Activated CD4-positive, alpha-beta T cell treated with anti-CD3 and anti-CD28 coated beads for 24 hours (primary cell): ENCODE results near the gene GABBR2.

ENCODE experiments used
- DNase-seq, 2 donors: peaks; one replicate each; pipeline ENCODE4 v3.0.0-alpha.2; 2020; ENCODE audit warnings: low read depth in 2 of 2

The GABBR2 gene

DNA sequence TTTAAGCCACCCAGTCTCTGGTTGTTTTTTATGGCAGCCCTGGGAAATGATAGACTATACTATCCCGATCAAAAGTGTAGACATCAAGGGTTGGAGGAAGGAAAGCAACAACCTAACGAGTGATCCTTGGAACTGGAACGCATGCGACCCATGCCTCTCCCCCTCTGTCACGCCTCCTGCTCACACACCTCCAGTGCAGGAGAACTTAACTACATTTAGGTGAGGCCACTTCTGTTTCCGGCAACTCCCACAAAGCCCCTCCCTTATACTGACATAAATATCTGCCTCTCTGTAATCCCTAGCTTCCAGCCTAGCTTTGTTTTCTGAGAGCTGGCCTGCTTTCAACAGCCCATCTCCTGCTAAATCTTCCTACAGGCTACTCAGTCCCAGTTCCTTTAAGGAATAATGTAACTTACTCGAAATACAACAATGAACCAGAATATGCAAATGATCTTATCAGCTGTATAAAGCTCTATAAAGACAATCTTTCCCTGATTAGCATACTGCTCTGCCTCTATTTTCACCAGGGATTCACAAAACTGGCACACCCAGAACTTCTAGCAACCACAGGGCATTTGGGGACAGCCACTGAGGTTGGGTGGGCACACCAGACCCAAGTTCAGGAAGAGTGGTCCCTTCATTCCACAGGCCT is 73.9 kb downstream of the GABBR2 start:
- no peak for DNase-seq

DNA sequence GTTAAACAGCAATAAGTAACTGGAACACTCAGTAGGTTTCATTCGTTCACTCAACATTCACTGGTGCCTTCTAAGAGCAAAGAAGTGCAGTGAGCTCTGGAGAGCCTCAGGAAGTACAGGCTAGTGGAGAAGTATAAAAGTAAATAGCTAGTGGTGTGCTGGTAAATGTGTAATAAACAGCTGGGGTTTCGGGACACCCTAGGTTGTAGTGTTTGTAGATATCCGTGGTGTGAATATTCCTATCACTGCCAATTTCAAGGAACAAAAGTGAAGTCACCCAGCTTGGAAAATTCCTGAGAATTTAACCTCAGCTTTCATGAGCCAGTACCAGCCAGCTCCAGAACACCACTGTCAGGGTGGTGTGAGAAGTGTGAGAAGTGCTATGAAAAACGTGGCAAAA is 75.9 kb downstream of the GABBR2 start:
- no peak for DNase-seq

DNA sequence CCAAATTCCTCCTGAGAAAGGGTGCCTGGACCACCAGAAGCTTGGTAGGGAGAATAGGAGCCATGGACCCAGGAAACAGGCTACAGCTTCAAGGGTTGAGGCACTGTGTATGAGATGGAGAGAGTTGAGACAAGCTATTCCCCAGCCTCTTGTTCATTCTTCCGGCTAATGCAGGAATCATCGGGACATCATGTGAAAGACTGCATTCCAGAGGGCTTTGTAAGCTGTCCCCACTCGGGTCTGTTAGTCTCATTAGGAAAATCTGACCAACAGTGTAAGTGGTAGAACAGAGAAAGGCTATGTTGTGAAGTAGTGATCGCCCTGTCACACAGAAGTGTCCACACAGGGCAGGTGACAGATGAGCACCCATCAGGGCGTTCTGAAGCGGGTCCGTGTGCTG is 81.4 kb downstream of the GABBR2 start:
- DNase-seq = no peak

DNA sequence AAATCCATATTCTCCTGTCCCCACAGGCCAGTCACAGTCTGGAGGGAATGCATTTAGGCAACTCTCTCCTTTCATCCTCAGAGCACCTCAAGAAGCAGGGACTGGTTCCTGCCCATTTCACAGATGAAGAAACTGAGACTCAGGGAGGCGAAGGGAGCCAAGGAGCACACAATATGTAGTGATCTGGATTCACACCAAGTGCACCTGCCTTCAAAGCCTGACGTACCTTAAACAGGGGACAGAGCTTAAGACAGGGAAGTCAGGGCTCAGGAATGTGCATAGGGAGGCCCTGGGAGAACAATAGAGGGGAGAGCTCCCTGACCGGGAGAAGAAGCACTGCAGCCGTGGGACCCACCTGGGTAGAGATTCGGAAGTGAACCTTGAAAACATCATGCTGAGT is 83.0 kb downstream of the GABBR2 start:
- no peak for DNase-seq

DNA sequence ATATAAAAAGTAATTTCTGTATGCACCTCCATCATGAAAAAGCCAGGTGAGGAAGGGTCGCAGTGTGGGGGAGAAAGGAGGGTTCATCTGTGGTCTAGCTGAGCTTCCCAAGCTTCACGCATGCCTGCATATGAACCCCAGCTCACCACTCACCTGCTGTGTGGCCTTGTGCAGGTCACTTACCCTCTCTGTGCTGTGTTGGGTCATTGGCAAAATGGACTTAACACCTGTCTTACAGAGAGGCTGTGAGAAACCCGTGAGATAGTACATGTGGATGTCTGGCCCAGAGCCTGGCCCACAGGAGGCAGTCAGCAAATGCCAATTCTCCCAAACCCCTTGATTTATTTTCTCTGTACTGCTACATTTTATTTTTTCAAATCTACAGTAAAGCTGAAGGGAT is 88.9 kb downstream of the GABBR2 start:
- DNase-seq = no peak

DNA sequence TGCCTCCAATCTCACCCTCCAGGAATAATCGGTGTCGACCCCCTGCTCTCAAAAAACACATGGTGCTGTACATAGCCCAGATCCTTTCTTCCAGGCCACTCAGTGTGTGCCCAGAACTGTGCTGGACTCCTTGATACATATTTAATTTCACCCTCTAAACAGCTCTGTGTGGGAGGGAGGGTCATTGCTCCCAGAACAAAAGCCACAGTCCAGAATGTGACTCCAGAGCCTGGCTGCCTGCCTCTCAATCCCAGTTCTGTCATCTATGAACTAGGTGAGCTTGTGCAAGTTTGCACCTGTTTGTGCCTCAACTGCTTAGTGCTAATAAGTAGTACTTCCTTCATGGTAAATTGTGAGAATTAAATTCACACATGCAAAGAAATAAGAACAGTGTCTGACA is 93.1 kb downstream of the GABBR2 start:
- no peak for DNase-seq

DNA sequence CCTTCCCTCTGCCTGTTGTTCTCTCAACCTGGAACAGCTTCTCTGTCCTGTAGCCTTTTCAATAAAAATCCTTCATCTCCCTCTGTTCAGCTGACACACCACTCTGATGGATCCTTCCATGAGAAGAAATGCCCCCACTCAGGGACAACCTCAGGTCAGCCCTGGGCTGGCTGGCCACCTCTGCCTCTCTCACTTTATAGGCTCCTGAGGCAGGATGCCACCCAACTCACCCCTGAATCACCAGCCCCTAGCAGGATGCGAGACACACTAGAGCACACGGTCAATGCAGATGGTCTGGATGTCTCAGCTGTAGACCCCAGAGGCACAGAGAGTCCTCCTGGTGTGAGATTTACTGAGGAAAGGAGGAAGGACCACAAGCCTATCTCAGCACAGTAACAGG is 93.8 kb downstream of the GABBR2 start:
- DNase-seq = no peak

DNA sequence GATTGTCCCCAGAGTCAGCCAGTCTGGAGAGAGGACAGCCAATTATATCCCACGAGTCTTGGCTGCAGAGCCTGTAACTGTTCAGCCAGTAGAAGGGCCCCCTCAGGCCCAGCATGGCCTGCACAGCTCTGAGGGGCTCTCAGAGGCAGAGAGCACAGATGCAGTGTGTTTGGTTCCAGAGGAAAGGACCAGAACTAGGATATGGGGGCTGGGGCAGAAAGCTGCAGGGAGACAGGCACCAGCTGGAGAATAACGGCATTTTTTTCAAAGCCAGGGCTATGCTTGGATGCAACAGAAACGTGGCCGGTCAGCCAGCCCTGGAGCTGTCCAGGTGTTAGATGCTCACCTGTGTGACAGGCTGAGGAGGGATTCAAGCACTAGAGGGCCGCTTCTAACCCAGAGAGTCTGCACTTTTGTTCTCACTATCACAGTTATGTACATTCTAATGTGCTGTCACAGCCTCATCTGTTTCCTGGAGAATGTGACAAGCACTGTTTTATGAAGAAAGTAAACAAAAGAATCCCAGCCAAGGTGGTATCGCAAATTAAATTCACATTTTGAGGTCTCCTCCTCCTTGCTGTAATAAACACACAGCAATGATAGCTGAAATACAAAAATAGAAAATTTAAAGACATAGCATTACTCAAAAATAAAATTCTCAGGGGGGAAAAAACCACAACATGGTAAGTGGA is 96.5 kb downstream of the GABBR2 start:
- no peak for DNase-seq

DNA sequence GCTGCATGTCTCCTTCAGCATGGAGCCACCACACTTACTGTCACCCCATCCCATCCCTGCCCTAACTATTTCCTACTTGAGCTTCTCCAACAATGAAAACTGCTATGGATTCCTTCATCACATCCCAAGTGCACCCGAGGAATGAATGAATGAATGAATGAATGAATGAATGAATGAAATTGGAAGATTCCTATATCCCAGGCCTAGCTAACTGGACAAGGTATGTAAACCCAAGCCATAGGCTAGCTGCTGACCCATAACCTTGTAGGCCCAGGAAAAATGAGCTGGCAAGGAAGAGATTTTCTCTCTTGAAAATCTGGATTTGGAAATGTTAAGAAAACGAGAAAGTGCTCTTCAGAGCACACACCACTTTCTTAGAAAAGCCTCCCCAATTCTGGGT is 97.4 kb downstream of the GABBR2 start:
- no peak for DNase-seq

DNA sequence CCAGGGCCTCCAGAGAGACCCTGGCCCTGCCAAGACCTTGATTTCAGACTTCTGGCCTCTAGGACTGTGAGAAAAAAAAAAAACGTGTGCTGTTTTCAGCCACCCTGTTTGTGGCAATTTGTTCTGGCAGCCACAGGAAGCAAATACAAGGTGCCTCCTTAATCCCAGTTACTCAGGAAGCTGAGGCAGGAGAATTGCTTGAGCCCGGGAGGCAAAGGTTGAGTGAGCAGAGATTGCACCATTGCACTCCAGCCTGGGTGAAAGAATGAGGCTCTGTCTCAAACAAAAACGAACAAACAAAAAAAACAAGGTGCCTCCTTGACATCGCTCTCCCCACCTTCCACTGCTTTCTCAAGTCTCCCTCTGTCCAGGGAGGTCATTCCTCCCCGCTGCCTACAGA is 98.0 kb downstream of the GABBR2 start:
- no peak for DNase-seq

DNA sequence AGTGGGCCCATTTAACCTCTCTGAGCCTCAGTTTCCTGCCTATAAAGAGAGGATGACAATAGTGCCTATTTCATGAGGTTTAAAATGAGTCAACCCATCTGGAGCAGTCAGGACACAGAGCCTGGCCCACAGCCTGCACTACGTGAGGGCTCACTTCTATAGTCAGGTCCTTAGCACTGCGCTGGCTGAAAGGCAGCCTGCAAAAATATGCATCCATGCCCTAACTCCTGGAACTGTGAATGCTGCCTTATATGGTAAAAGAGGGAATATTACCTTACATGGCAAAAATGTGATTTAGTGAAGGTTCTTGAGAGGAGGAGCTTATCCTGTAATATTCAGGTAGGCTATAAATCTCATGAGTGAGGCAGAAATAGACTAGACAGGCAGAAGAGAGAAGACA is 98.5 kb downstream of the GABBR2 start:
- DNase-seq = no peak

DNA sequence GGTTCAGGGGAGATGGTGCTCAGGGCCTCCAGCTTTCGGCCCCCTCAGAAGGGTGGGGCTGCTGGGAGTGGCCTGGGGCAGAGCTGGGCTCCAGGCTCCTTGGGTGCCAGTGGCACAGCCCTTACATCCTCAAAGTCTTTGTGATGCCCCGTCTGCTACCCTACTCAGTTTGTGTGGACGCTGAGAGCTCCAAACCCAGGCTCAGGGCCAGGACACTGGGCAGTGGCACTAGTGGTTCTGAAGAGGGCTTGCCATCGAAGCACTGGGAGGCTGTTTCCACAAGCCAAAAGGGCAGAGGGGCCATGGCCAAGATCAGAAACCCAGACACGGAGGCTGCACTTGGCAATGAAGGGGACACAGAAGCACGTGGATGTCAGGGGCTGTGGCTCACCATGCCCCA is 99.1 kb downstream of the GABBR2 start:
- no peak for DNase-seq

DNA sequence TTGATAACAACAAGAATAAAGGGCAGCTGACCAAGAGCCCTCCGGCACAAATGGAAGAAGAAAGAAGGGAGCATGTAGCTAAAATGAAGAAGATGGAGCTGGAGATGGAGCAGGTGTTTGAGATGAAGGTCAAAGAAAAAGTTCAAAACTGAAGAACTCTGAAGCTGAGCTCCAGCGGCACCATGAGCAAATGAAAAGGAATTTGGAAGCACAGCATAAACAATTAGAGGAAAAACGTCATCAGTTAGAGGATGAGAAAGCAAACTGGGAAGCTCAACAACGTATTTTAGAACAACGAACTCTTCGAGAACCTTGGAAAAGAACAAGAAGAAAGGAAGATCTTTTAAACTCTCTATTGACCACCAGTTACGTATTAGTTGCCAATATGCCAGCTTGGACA is 100.9 kb downstream of the GABBR2 start:
- DNase-seq = no peak

DNA sequence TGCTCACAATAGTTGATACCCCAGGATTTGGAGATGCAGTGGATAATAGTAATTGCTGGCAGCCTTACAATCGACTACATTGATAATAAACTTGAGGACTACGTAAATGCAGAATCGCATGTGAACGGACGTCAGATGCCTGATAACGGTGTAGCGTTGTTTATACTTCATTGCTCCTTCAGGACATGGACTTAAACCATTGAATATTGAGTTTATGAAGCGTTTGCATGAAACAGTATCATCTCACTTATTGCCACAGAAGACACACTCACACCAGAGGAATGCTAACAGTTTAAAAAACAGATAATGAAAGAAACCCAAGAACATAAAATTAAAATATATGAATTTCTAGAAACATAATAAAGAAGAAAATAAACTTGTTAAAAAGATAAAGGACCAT is 101.6 kb downstream of the GABBR2 start:
- no peak for DNase-seq

DNA sequence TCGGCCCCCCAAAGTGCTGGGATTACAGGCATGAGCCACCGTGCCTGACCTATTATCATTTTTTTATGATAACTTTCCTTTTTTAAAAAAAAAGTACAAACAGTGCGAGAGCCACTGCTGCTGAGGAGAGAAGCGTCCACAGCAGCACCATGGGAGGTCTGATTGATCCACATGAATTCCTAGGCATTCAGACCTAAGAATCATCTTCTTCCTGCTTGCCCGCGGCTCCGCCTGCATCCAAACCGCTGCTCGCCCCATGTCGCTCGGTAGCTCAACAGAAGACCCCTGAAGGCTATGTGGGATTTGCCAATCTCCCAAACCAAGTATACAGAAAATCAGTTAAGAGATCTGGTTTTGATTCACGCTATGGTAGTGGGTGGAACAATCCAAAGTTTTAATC is 102.0 kb downstream of the GABBR2 start:
- DNase-seq = no peak

DNA sequence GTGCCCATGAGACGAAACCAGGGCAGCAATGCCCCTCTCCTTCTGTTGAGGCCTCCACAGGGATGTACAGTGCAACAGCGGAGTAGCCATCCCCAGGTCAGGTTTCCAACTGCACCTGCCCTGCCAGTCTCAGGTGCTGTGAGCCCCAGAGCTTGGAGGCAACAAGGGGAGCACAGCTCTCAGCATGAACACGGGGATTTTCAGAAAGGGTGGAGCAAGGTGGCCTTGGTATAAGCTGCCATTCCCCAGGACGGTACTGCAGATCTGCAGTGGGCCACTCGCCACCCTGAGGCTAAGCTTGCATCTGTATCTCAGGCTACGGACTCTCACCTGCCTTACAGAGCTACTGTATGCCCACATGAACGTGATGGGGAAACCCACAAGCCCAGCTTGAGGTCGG is 103.6 kb downstream of the GABBR2 start:
- DNase-seq = no peak

DNA sequence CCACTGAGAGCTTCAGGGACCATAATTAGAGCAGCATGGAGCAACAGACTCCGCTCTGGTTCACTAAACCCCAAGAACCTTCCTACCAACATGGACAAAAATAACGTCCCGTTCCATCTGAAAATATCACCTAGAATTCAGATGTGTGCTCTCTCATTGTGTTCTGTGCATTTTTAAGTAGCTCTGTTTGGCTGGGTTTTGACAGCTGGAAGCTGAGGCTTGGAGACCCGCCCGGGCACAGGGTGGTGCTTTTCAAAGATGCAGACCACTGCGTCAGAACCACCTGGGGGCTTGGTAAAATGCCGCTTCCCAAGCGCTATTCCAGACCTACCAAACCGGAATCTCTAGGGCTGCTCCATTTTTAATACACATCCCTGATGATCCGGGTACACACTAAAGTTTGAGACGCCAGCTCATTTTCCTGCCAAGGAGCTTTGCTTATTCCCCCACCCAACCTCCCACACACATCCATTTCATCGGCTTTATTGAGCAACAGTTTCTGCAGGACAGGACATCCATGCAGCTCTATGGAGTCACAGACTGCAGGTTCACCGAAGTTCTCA is 104.8 kb downstream of the GABBR2 start:
- DNase-seq = no peak

DNA sequence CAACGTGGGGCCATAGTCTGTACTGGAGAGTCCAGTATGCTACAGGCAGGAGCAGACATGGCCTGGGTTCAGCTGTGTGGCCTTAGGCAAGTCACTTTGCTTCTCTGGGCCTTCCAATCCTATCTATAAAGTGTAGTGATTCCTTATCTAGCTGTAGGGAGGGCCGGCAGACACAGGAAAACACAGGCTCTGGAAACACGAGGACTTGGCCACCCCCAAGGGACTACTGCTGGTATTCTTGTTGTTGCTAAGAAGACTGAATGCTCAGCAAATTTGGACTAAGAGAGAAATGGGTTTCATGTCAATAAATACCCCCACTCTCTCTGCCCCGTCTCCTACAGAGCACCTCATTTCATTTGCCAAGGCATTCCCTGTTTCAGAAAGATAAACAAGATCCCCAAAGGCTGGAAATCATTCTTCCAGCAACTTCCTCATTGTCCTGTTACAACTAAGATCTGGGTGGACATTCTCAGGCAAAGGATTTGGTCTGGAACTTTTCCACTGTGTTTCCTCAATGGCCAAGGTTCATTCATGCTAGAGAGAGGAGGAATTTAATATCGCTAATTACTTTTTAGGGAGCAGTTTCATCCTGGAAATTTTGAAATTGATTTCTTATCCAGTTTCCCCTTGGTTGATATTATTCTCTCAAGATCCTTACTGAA is 105.8 kb downstream of the GABBR2 start:
- no peak for DNase-seq

DNA sequence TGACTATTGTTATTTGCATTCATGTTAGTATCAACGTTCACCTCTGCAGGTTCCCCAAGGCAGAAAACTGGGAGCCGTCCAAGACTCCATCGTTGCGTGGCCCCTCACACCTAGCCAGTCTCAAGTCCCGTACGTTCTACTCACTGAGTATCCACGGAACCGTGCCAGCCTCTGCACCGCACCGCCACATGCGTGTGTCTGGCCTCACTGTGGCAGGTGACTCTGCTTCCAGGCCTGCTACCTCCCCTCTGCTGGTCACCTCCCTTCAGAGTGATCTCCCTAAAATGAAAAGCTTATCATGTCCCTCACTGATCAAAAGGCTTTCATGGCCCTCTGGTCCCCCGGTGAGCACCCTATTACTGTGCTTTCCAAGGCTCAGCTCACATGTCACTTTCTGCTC is 108.1 kb downstream of the GABBR2 start:
- no peak for DNase-seq

DNA sequence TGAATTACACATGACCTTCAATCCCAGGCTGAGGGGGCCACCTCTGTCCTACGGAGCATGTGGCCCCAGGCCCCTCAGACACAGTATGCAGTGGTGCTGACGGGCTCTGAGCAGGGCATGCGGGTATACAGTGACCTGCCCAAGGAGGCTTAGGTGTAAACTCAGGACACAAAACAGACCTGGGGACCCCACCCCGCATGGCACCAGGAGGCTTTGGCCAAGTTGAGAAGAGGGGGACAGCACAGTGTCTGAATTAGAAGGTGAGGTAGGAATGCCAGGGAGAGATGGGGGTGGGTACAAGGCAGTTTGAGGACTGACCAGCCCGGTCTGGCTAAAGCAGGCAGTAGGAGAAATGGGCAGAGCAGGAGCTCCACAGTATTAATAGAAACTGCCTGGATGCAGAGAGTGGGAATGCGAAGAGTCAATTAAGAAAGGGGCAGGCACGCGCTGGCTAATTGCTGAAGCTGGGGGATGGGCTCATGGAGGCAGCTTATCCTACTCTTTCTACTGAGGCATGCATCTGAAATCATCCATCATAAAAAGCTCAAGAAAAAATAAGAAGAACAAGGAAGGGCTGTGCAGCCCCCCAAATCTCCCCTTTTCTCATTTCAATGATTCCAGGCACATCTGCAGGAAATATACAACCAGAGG is 109.0 kb downstream of the GABBR2 start:
- no peak for DNase-seq

DNA sequence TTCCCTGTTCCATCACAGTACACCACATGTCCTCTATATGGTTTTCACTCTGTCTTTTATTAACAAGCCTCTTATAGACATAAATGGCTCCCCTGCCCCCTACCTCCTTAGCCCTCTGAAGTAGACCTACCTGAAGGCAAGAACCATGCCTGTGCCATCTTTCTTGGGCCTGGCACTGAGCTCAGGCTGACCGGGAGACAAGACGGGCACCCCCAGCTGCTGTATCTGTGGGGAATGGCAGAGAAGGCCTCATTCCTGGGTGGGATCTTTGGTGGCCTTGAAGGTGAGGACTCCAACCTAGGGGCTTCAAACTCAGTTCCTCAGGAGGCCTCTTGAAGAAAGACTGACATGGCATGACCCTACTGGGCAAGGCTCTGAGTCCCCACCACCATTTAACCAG is 109.9 kb downstream of the GABBR2 start:
- no peak for DNase-seq

DNA sequence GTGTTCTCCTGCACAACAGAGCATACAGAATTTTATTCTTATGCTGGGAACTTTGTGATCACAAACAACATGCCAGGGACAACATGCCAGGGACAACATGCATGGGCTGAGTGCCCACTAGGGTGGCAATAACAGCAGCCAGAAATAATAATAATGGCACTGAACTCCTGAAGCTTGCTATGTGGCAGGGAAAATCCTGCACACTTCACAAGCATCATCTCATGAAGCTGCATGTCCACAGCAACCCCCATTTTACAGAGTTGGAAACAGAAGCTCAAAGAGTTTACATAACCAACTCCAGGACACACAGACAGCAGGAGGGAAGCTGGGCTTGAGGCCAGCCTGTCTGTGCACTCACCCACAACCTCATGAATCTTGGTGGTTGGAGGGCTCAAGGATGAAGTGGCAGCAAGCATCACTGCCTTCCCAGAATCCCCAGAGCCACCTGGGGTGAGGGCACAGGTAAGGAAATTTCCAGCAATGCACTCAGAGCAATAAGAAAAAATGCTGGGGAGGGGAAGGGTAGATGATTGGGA is 111.4 kb downstream of the GABBR2 start:
- DNase-seq = no peak
